Measurements from ENCODE around the gene TIMP2.

The TIMP2 gene

GRCh38 chr17:78862073-78863023 lies 62.8 kb downstream of the TIMP2 start:
- peak; percentile 99 for DNase-seq

GRCh38 chr17:78861229-78861628 lies 64.0 kb downstream of the TIMP2 start:
- DNase-seq = no peak

- DNase-seq = no peak
These were observed 66.1 kb downstream of the TIMP2 start for GRCh38 chr17:78859051-78859450.

- no peak for DNase-seq
These were observed 67.9 kb downstream of the TIMP2 start for GRCh38 chr17:78857266-78857665.

GRCh38 chr17:78855561-78856165 lies 69.5 kb downstream of the TIMP2 start:
- DNase-seq = no peak

- DNase-seq = no peak
These were observed 70.7 kb downstream of the TIMP2 start for GRCh38 chr17:78854508-78854907.

GRCh38 chr17:78853926-78854394 lies 71.2 kb downstream of the TIMP2 start:
- DNase-seq = no peak

- no peak for DNase-seq
These were observed 72.5 kb downstream of the TIMP2 start for GRCh38 chr17:78852709-78853121.

GRCh38 chr17:78849026-78849425 lies 76.2 kb downstream of the TIMP2 start:
- no peak for DNase-seq

- DNase-seq = no peak
These were observed 78.1 kb downstream of the TIMP2 start for GRCh38 chr17:78847052-78847451.

- peak; percentile 36 for DNase-seq
These were observed 80.7 kb downstream of the TIMP2 start for GRCh38 chr17:78844301-78845005.

GRCh38 chr17:78842881-78843565 lies 82.2 kb downstream of the TIMP2 start:
- peak; percentile 58 for DNase-seq

GRCh38 chr17:78840780-78841611 lies 84.2 kb downstream of the TIMP2 start, which contains the start of gene USP36:
Gene USP36 (minus strand): TSS chr17:78840814. CDS start chr17:78836363, 4,451 bp downstream.
- peak; percentile 99 for DNase-seq

- no peak for DNase-seq
These were observed 84.7 kb downstream of the TIMP2 start for GRCh38 chr17:78840530-78840779.

GRCh38 chr17:78839762-78840529 lies 85.2 kb downstream of the TIMP2 start:
- DNase-seq = peak; percentile 42

GRCh38 chr17:78839235-78839761 lies 85.9 kb downstream of the TIMP2 start:
- peak; percentile 62 for DNase-seq

GRCh38 chr17:78838574-78839005 lies 86.6 kb downstream of the TIMP2 start:
- DNase-seq = no peak

GRCh38 chr17:78836420-78837021 lies 88.7 kb downstream of the TIMP2 start:
- no peak for DNase-seq

GRCh38 chr17:78834571-78834970 lies 90.6 kb downstream of the TIMP2 start:
- DNase-seq = no peak

GRCh38 chr17:78832541-78832810 lies 92.7 kb downstream of the TIMP2 start:
- DNase-seq = no peak

Data from EL (cell line).